ENCODE results near the gene BRMS1L. TPM values are rescaled to one million over a fixed set of nuclear protein-coding genes. Genes with fewer than 3 reads are reported as not detected.
A peak's percentile ranks its signal among the peaks of the same experiment; 100 is the strongest.

Gene BRMS1L
- total and polyA plus RNA-seq, 2 donors (not counting 3 experiments of a cell fraction or from before 2014, with no cell fraction given): 4.0 to 7.7 TPM

GRCh38 chr14:35826952-35827416 is 846 bp downstream of the BRMS1L start:
- peak overlapping the region; percentile 84 for H2AFZ ChIP-seq (ENCODE audit: low read depth, low read length)
- no peak overlapping the region for H3K27ac ChIP-seq (ENCODE audit: insufficient read depth, low read depth, low read length)
- no peaks in the 10 kb centered on the region for H3K9me1 ChIP-seq (replicated peaks; ENCODE audit: control insufficient read depth, extremely low read depth, insufficient read depth, low read length)
- DNase-seq (ENCODE audit: low read depth, low spot score): no peak
- peaks cover 10% of the 10 kb centered on the region for H3K4me1 ChIP-seq (ENCODE audit: control insufficient read depth, extremely low read depth, insufficient read depth, low read length)
- no peaks in the 10 kb centered on the region for H3K27me3 ChIP-seq (ENCODE audit: control insufficient read depth in 2 of 2, insufficient read depth in 2 of 2, low read length in 2 of 2)
- no peaks in the 10 kb centered on the region for H4K20me1 ChIP-seq (replicated peaks; ENCODE audit: control insufficient read depth, extremely low read depth, insufficient read depth, low read length)
- H3K9me3 ChIP-seq (replicated peaks; ENCODE audit: control insufficient read depth, insufficient read depth, low read length): no peaks in the 10 kb centered on the region
- FAIRE-seq: no peak
- H3K4me2 ChIP-seq (ENCODE audit: insufficient read depth, low read length): peak overlapping the region; percentile 91
- H3K9ac ChIP-seq (replicated peaks; ENCODE audit: extremely low read depth, insufficient read depth, low read length): peak overlapping the region; percentile 30
- ChIA-PET POLR2A (no interaction called here), CTCF (interaction anchor here (1.0 to 2.7 kb wide), 5 partner anchors 9 to 242 kb away, joined by 3 to 12 read pairs (median 7); partner anchors contain the start of gene RALGAPA1)
- dilution Hi-C loops (cut with MboI; ENCODE audit: extremely low pct_ligation_motif_present, low sequenced_read_pairs): no loop called here
- H3K36me3 ChIP-seq (ENCODE audit: control insufficient read depth in 2 of 2, extremely low read depth in 1 of 2, insufficient read depth in 2 of 2, low read length in 2 of 2): peaks cover 0 to 2% of the 10 kb centered on the region in 2 experiments
- intact Hi-C loops (cut with micrococcal nuclease): loop anchor here (1.0 to 5.0 kb wide), 4 partner anchors 18 to 1290 kb away; partner anchors contain the start of genes EAPP, INSM2 and RALGAPA1
- TF ChIP-seq FOS (IDR thresholded peaks at IDR 0.05; ENCODE audit: borderline replicate concordance, insufficient read depth, low read length) (no peak), GATA2 (IDR thresholded peaks at IDR 0.05; ENCODE audit: insufficient read depth, insufficient read length, low read depth, low read length) (no peak), CTCF (IDR thresholded peaks at IDR 0.05; ENCODE audit: extremely low read depth in 1 of 2, insufficient read depth in 1 of 2, low read depth in 1 of 2, low read length in 2 of 2) (no peak)
- peak overlapping the region; percentile 61 to 92 (median 88) for H3K4me3 ChIP-seq (replicated peaks in 1 of 3; ENCODE audit: insufficient read depth in 1 of 3, low read depth in 1 of 3, low read length in 3 of 3)
- peaks cover 5% of the 10 kb centered on the region for H3K79me2 ChIP-seq (ENCODE audit: control insufficient read depth, insufficient read depth, low read length)
- BruUV-seq (replicated peaks): no TSS peak

Measured in endothelial cell of umbilical vein (primary cell).